ENCODE data around the gene RCL1.

- TF ChIP-seq CTCF (conservative IDR thresholded peaks at IDR 0.05) (no peak), EZH2 (IDR thresholded peaks at IDR 0.05; ENCODE audit: low read depth) (no peak)
These were observed 61.5 kb downstream of the RCL1 start for GRCh38 chr9:4854265-4854590.
